ENCODE measurements around the gene COBL.

Gene COBL

DNA sequence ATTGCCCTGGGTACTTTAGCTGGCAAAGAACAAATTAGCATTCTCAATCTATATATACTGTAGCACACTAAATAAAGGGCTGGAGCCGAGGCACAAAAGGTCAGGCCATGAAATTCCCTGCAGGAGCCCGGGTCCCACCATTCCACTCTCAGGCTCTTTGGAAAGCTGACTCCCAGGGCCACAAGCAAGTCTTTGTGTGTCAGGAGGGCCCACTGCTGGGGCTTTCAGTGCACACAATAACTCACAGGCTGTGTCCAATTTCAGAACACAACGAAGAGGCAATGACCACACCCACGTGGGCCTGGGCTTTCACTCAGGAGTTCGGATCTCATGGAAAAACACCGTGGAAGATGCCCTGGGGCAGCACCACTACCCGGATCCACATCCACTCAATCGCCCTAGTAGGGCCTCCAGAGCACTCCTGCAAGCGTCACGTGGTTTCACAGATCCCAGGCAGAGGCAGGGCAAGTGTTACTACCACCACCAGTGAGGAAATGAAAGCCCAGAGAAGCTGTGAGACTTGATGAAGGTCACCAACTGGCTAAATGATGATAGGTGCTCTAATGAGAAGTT lies 60.3 kb downstream of the COBL start:
- H3K9me3 ChIP-seq (ENCODE audit: insufficient read depth, low read depth, low read length) = no peaks in the 10 kb centered on the region
- H3K4me3 ChIP-seq (ENCODE audit: low read length) = no peak overlapping the region
- no peak overlapping the region for H3K9ac ChIP-seq (ENCODE audit: low read depth, low read length)
- H3K27ac ChIP-seq (ENCODE audit: low read length) = peak overlapping the region; percentile 46
- no peaks in the 10 kb centered on the region for H3K36me3 ChIP-seq (ENCODE audit: insufficient read depth, low read depth, low read length)
- no peaks in the 10 kb centered on the region for H3K27me3 ChIP-seq (ENCODE audit: insufficient read depth, low read length)
- peaks cover 14% of the 10 kb centered on the region for H3K4me1 ChIP-seq (ENCODE audit: insufficient read depth, low read length)

DNA sequence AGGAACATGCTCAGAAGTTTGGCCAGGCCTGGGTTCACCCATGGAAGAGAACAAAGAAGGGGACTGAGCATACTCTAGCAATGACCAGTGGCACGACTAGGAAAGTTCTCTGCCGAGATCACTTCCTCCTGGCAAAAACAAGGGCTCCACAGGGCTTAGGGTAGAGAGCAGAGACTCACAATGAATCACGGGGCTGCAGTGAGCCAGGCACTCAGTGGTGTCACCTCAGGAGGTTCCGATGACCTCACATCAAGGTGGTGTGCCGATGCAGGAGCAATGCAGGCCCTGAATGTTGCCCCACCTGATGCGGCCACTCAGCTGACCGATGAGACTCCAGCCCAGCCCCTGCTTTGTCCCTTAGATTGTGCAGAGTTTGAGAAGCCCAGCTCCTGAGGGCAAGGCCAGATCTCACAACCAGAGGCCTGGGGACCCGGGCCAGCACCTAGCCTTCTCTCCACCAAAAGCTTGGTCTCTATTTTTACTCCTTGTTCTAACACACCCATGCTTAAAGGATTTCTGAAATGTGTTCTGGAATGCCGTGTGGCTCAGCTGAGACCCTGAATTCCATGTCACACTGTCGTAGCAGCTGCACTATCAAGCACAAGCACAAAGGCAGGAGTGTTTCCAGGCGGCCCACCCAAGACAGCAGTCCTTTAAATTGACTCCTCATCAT lies 60.9 kb downstream of the COBL start:
- H3K27ac ChIP-seq (ENCODE audit: low read length) = no peak overlapping the region

DNA sequence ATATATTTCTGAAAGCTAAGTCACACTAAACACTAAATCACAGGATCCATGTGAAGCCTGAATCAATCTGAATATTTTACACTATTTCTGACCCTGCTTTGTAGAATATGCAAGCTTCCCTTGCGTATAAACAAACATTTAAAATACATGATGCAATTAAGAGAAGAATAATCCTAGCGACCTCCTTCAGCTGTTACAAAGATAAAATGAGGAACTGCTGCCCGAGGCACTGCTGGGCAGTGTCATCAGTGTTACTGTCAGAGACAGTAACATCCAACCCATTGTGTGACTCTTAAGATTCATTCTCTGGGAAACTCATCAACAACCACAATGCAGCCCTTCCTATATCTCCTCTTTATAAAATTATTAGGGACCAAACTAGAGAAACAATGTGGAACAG lies 61.6 kb downstream of the COBL start:
- no peak overlapping the region for H3K27ac ChIP-seq (ENCODE audit: low read length)
- H3K27me3 ChIP-seq (ENCODE audit: insufficient read depth, low read length) = no peaks in the 10 kb centered on the region
- H3K36me3 ChIP-seq (ENCODE audit: insufficient read depth, low read depth, low read length) = no peaks in the 10 kb centered on the region
- no peak overlapping the region for H3K4me3 ChIP-seq (ENCODE audit: low read length)
- H3K9ac ChIP-seq (ENCODE audit: low read depth, low read length) = no peak overlapping the region
- H3K9me3 ChIP-seq (ENCODE audit: insufficient read depth, low read depth, low read length) = no peaks in the 10 kb centered on the region
- peaks cover 14% of the 10 kb centered on the region for H3K4me1 ChIP-seq (ENCODE audit: insufficient read depth, low read length)

More for the DNA sequence above, 60.9 kb downstream of the COBL start:
- H3K9me3 ChIP-seq (ENCODE audit: insufficient read depth, low read depth, low read length) = no peaks in the 10 kb centered on the region
- no peak overlapping the region for H3K9ac ChIP-seq (ENCODE audit: low read depth, low read length)
- H3K4me1 ChIP-seq (ENCODE audit: insufficient read depth, low read length) = peaks cover 14% of the 10 kb centered on the region
- no peaks in the 10 kb centered on the region for H3K36me3 ChIP-seq (ENCODE audit: insufficient read depth, low read depth, low read length)
- H3K4me3 ChIP-seq (ENCODE audit: low read length) = no peak overlapping the region
- H3K27me3 ChIP-seq (ENCODE audit: insufficient read depth, low read length) = no peaks in the 10 kb centered on the region

- Histone ChIP-seq H3K4me3 (ENCODE audit: low read length) (no peak overlapping the region), H3K9me3 (ENCODE audit: insufficient read depth, low read depth, low read length) (no peaks in the 10 kb centered on the region), H3K27ac (ENCODE audit: low read length) (no peak overlapping the region), H3K9ac (ENCODE audit: low read depth, low read length) (no peak overlapping the region), H3K27me3 (ENCODE audit: insufficient read depth, low read length) (no peaks in the 10 kb centered on the region), H3K4me1 (ENCODE audit: insufficient read depth, low read length) (peaks cover 14% of the 10 kb centered on the region), H3K36me3 (ENCODE audit: insufficient read depth, low read depth, low read length) (no peaks in the 10 kb centered on the region)
Observed at GRCh38 chr7:51253157-51253556, 63.5 kb downstream of the COBL start.

DNA sequence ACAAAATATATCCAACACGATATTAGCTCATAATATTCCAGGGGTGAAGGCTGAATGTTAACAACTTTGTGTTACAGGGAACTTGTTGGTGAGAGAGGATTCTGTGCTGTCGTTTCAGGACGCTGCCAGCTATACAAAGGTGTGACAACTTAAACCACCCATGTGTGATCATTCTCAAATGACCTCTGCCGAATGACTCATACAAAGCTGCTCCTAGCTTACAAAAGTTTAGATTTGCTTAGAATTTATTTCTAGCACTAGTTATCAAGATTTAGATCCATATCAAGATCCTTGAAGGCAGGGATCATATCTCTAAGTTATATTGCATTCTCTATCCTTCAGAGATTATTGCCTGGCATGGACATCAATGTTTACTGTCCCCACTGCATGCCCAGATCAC lies 65.3 kb downstream of the COBL start:
- Histone ChIP-seq H3K9ac (ENCODE audit: low read depth, low read length) (no peak overlapping the region), H3K27ac (ENCODE audit: low read length) (no peak overlapping the region), H3K27me3 (ENCODE audit: insufficient read depth, low read length) (no peaks in the 10 kb centered on the region), H3K4me3 (ENCODE audit: low read length) (no peak overlapping the region), H3K36me3 (ENCODE audit: insufficient read depth, low read depth, low read length) (no peaks in the 10 kb centered on the region), H3K9me3 (ENCODE audit: insufficient read depth, low read depth, low read length) (no peaks in the 10 kb centered on the region), H3K4me1 (ENCODE audit: insufficient read depth, low read length) (peaks cover 12% of the 10 kb centered on the region)

DNA sequence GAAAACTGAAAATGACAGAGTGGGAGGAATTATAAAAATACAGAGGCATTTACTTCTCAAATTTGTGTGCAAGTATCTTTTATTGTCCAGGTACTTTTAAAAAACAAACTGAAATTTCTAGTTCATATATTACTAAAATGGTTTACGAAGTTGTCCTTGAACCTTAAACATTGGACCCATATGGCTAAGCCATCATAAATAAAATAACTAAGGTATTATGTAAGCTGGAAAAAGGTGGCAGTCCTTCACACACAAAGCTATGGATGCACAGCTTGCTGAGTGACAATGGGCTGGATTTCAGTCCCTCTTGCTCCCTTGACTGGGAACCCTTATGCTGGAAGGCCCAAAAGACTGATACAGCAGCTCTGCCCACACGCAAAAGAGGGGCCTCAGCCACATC lies 66.1 kb downstream of the COBL start:
- Histone ChIP-seq H3K27ac (ENCODE audit: low read length) (no peak overlapping the region), H3K4me3 (ENCODE audit: low read length) (no peak overlapping the region), H3K9me3 (ENCODE audit: insufficient read depth, low read depth, low read length) (no peaks in the 10 kb centered on the region), H3K4me1 (ENCODE audit: insufficient read depth, low read length) (0 out of 2 replicates have a peak, but pooled peaks cover 7% of the 10 kb centered on the region), H3K36me3 (ENCODE audit: insufficient read depth, low read depth, low read length) (no peaks in the 10 kb centered on the region), H3K27me3 (ENCODE audit: insufficient read depth, low read length) (no peaks in the 10 kb centered on the region), H3K9ac (ENCODE audit: low read depth, low read length) (no peak overlapping the region)

GRCh38 chr7:51249991-51250390 lies 66.6 kb downstream of the COBL start:
- Histone ChIP-seq H3K27ac (ENCODE audit: low read length) (no peak overlapping the region), H3K27me3 (ENCODE audit: insufficient read depth, low read length) (no peaks in the 10 kb centered on the region), H3K4me1 (ENCODE audit: insufficient read depth, low read length) (0 out of 2 replicates have a peak, but pooled peaks cover 2% of the 10 kb centered on the region), H3K4me3 (ENCODE audit: low read length) (no peak overlapping the region), H3K36me3 (ENCODE audit: insufficient read depth, low read depth, low read length) (no peaks in the 10 kb centered on the region), H3K9ac (ENCODE audit: low read depth, low read length) (no peak overlapping the region), H3K9me3 (ENCODE audit: insufficient read depth, low read depth, low read length) (no peaks in the 10 kb centered on the region)

- H3K9ac ChIP-seq (ENCODE audit: low read depth, low read length) = no peak overlapping the region
Observed at GRCh38 chr7:51249187-51249945, 67.2 kb downstream of the COBL start.

GRCh38 chr7:51246258-51247245 lies 70.1 kb downstream of the COBL start:
- Histone ChIP-seq H3K4me3 (ENCODE audit: low read length) (no peak overlapping the region), H3K36me3 (ENCODE audit: insufficient read depth, low read depth, low read length) (no peaks in the 10 kb centered on the region), H3K27ac (ENCODE audit: low read length) (no peak overlapping the region), H3K9ac (ENCODE audit: low read depth, low read length) (no peak overlapping the region), H3K9me3 (ENCODE audit: insufficient read depth, low read depth, low read length) (no peaks in the 10 kb centered on the region), H3K4me1 (ENCODE audit: insufficient read depth, low read length) (0 out of 2 replicates have a peak, but pooled peaks cover 2% of the 10 kb centered on the region), H3K27me3 (ENCODE audit: insufficient read depth, low read length) (no peaks in the 10 kb centered on the region)

More at GRCh38 chr7:51249187-51249945, 67.2 kb downstream of the COBL start:
- Histone ChIP-seq H3K36me3 (ENCODE audit: insufficient read depth, low read depth, low read length) (no peaks in the 10 kb centered on the region), H3K9me3 (ENCODE audit: insufficient read depth, low read depth, low read length) (no peaks in the 10 kb centered on the region), H3K4me3 (ENCODE audit: low read length) (no peak overlapping the region), H3K4me1 (ENCODE audit: insufficient read depth, low read length) (0 out of 2 replicates have a peak, but pooled peaks cover 2% of the 10 kb centered on the region), H3K27ac (ENCODE audit: low read length) (no peak overlapping the region), H3K27me3 (ENCODE audit: insufficient read depth, low read length) (no peaks in the 10 kb centered on the region)

GRCh38 chr7:51244885-51245284 lies 71.7 kb downstream of the COBL start:
- H3K27ac ChIP-seq (ENCODE audit: low read length) = no peak overlapping the region
- no peak overlapping the region for H3K9ac ChIP-seq (ENCODE audit: low read depth, low read length)
- H3K9me3 ChIP-seq (ENCODE audit: insufficient read depth, low read depth, low read length) = no peaks in the 10 kb centered on the region
- peaks cover 2% of the 10 kb centered on the region; the same call in 1 of the 2 replicates for H3K4me1 ChIP-seq (ENCODE audit: insufficient read depth, low read length)
- no peak overlapping the region for H3K4me3 ChIP-seq (ENCODE audit: low read length)
- H3K27me3 ChIP-seq (ENCODE audit: insufficient read depth, low read length) = no peaks in the 10 kb centered on the region
- H3K36me3 ChIP-seq (ENCODE audit: insufficient read depth, low read depth, low read length) = no peaks in the 10 kb centered on the region

DNA sequence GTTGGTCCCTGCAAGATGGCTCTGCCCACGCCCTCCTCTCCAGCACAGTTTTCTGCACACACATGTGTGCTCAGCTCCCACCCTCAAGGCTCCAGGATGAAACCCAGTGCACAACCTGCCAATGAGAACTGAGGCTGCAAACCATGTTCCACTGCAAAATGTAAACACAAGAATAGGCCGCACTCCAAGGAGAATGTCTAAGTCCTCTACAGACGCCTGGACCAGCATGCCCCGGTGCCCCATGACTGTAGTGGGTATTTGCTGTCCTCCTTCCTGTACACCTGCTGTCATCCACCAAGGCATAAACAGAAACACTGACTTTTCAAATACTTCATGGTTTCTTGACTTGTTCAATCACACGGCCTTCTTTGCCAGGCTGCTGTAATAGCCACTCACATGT lies 72.6 kb downstream of the COBL start:
- Histone ChIP-seq H3K9ac (ENCODE audit: low read depth, low read length) (no peak overlapping the region), H3K27ac (ENCODE audit: low read length) (no peak overlapping the region), H3K4me3 (ENCODE audit: low read length) (no peak overlapping the region), H3K9me3 (ENCODE audit: insufficient read depth, low read depth, low read length) (no peaks in the 10 kb centered on the region), H3K27me3 (ENCODE audit: insufficient read depth, low read length) (no peaks in the 10 kb centered on the region), H3K4me1 (ENCODE audit: insufficient read depth, low read length) (peaks cover 2% of the 10 kb centered on the region; the same call in 1 of the 2 replicates), H3K36me3 (ENCODE audit: insufficient read depth, low read depth, low read length) (no peaks in the 10 kb centered on the region)
